ENCODE measurements around the gene CPSF6. TPM values are rescaled to one million over a fixed set of nuclear protein-coding genes. Genes with fewer than 3 reads are reported as not detected.
"Not testable (repeated sequence)": the region's sequence is repeated elsewhere in the genome, so short reads cannot be mapped to it uniquely, and the experiment has no call there.

The CPSF6 gene
- total and polyA plus RNA-seq, 9 donors: 24.7 to 98.0 (median 64.0) TPM

DNA sequence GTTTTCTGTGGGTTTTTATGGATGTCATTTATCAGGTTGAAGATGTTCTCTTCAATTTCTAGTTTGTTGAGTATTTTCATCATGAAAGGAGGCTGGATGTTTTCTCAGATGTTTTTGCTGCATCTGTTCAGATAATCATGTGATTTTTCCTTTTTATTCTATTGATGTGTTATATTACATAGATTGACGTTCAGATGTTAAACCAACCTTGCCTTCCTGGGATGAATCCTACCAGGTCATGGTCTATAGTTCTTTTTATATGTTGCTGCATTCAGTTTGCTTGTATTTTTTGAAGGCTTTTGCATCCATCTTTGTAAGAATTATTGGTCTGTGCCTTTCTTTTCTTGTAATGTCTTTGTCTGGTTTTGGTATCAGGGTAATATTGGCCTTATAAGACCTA, 64.9 kb downstream of the CPSF6 start:
- Histone ChIP-seq H3K9me3 (no peaks in the 10 kb centered on the region), H3K4me3 (no peak overlapping the region), H3K36me3 (no peaks in the 10 kb centered on the region), H3K27ac (no peak overlapping the region), H3K4me1 (ENCODE audit: insufficient read depth) (no peaks in the 10 kb centered on the region), H3K27me3 (no peaks in the 10 kb centered on the region)
- intact Hi-C loops (cut with DNase I): no loop called here
- TF ChIP-seq, protein P1, sequence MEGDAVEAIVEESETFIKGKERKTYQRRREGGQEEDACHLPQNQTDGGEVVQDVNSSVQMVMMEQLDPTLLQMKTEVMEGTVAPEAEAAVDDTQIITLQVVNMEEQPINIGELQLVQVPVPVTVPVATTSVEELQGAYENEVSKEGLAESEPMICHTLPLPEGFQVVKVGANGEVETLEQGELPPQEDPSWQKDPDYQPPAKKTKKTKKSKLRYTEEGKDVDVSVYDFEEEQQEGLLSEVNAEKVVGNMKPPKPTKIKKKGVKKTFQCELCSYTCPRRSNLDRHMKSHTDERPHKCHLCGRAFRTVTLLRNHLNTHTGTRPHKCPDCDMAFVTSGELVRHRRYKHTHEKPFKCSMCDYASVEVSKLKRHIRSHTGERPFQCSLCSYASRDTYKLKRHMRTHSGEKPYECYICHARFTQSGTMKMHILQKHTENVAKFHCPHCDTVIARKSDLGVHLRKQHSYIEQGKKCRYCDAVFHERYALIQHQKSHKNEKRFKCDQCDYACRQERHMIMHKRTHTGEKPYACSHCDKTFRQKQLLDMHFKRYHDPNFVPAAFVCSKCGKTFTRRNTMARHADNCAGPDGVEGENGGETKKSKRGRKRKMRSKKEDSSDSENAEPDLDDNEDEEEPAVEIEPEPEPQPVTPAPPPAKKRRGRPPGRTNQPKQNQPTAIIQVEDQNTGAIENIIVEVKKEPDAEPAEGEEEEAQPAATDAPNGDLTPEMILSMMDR (IDR thresholded peaks at IDR 0.05): no peak
- TF ChIP-seq POLR2A (IDR thresholded peaks at IDR 0.05) (no peak), EP300 (IDR thresholded peaks at IDR 0.05) (no peak)
- 90 to 92% (median 92%) methylated on average over 1 of the region's 1 CpG for WGBS, 3 donors
- DNase-seq: no peak

DNA sequence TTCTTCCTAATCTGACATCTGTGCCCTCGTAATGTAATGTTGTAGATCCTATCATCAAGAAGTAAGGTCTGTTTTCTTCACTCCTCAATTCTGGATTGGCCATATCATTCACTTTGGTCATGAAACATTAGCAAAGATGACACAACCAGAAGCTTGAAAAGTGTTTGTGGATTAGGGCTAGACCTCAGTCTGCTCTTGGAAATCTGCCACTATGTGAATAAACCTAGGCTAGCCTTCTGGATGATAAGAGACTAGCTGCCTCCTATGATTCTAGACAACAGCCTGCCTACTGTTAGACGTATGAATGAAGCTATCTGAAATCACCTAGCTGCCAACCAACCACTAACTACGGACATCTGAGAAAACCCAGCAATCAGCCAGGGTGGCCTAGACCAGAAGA, 70.1 kb downstream of the CPSF6 start:
- peaks cover 0 to 5% of the 10 kb centered on the region in 2 donors for H3K9me3 ChIP-seq
- no peaks in the 10 kb centered on the region for H3K27me3 ChIP-seq
- intact Hi-C loops (cut with DNase I): no loop called here
- no peak overlapping the region for H3K4me3 ChIP-seq
- H3K4me1 ChIP-seq (ENCODE audit: insufficient read depth): no peaks in the 10 kb centered on the region
- no peak for TF ChIP-seq EP300 (IDR thresholded peaks at IDR 0.05)
- TF ChIP-seq, protein P1 (IDR thresholded peaks at IDR 0.05): no peak
- TF ChIP-seq POLR2A (IDR thresholded peaks at IDR 0.05): no peak
- no peak overlapping the region for H3K27ac ChIP-seq
- 60 to 71% (median 60%) methylated on average over 3 of the region's 3 CpGs for WGBS, 3 donors
- H3K36me3 ChIP-seq: no peaks in the 10 kb centered on the region
- DNase-seq: no peak

DNA sequence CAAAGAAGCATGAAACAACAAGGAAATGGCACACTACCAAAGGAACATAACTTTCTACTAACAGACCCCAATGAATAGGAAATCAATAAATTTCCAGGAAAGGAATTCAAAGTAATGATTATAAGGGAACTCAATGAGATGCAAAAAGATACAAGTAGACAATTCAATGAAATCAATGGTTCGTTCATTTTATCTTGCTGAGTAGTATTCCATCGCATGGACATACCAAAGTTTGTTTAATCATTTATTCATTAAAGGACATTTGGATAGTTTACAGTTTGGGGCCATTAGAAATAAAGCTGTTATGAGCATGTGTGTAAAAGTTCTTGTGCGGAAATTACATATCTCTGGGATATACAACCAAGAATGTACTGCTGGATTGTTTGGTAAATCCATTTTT, 73.8 kb downstream of the CPSF6 start:
- TF ChIP-seq POLR2A (IDR thresholded peaks at IDR 0.05) (no peak), EP300 (IDR thresholded peaks at IDR 0.05) (no peak)
- TF ChIP-seq, protein P1 (IDR thresholded peaks at IDR 0.05): no peak

DNA sequence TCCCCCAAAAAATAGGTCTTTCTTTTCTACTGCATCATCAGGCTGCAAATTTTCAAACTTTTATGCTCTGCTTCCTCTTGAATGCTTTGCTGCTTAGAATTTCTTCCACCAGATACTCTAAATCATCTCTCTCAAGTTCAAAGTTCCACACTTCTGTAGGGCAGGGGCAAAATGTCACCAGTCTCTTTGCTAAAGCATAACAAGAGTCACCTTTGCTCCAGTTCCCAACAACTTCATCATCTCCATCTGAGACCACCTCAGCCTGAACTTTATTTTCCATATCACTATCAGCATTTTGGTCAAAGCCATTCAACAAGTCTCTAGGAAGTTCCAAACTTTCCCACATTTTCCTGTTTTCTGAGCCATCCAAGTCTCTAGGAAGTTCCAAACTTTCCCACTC, 77.4 kb downstream of the CPSF6 start:
- H3K27me3 ChIP-seq; DNase-seq; H3K27ac ChIP-seq; H3K9me3 ChIP-seq; intact Hi-C loops (cut with DNase I); H3K4me1 ChIP-seq (ENCODE audit: insufficient read depth); H3K4me3 ChIP-seq; H3K36me3 ChIP-seq: not testable (repeated sequence)

More for the DNA sequence above, 73.8 kb downstream of the CPSF6 start:
- H3K27ac ChIP-seq: no peak overlapping the region
- intact Hi-C loops (cut with DNase I): no loop called here
- no peak for DNase-seq
- no peaks in the 10 kb centered on the region for H3K4me1 ChIP-seq (ENCODE audit: insufficient read depth)
- 80 to 96% (median 96%) methylated on average over 3 of the region's 3 CpGs for WGBS, 3 donors
- H3K9me3 ChIP-seq: peaks cover 0 to 5% of the 10 kb centered on the region in 2 donors
- no peaks in the 10 kb centered on the region for H3K27me3 ChIP-seq
- H3K4me3 ChIP-seq: no peak overlapping the region
- no peaks in the 10 kb centered on the region for H3K36me3 ChIP-seq

DNA sequence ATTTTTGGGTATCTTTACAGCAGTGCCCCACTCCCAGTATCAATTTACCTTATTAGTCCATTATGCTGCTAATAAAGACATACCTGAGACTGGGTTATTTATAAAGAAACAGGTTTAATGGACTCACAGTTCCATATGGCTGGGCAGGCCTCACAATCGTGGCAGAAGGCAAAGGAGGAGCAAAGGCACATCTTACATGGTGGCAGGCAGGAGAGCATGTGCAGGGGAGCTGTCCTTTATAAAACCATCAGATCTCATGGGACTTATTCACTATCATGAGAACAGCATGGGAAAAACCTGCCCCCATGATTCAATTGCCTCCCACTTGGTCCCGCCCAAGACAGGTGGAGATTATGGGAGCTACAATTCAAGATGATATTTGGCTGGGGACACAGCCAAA, 77.9 kb downstream of the CPSF6 start:
- H3K27ac ChIP-seq; H3K9me3 ChIP-seq; H3K27me3 ChIP-seq; H3K4me1 ChIP-seq (ENCODE audit: insufficient read depth); H3K4me3 ChIP-seq; DNase-seq; H3K36me3 ChIP-seq; intact Hi-C loops (cut with DNase I): not testable (repeated sequence)
- WGBS, 3 donors: 68 to 80% (median 75%) methylated on average over 2 of the region's 2 CpGs

DNA sequence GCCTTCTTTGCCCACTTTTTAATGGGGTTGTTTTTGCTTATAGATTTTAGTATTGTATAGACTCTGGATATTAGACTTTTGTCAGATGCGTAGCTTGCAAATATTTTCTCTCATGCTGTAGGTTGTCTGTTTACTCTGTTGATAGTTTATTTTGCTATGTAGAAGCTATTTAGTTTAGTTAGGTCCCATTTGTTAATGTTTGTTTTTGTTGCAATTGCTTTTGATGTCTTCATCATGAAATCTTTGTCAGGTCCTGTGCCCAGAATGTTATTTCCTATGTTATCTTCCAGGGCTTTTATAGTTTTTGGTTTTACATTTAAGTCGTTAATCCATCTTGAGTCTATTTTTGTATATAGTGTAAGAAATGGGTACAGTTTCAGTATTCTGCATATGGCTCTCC, 78.9 kb downstream of the CPSF6 start:
- Histone ChIP-seq H3K27ac (no peak overlapping the region), H3K9me3 (no peaks in the 10 kb centered on the region), H3K4me1 (ENCODE audit: insufficient read depth) (no peaks in the 10 kb centered on the region), H3K4me3 (no peak overlapping the region), H3K27me3 (no peaks in the 10 kb centered on the region), H3K36me3 (no peaks in the 10 kb centered on the region)
- intact Hi-C loops (cut with DNase I): no loop called here
- no peak for DNase-seq
- WGBS, 3 donors: 94 to 95% (median 94%) methylated on average over 2 of the region's 2 CpGs
- TF ChIP-seq EP300 (IDR thresholded peaks at IDR 0.05) (no peak), POLR2A (IDR thresholded peaks at IDR 0.05) (no peak)
- TF ChIP-seq, protein P1 (IDR thresholded peaks at IDR 0.05): no peak
